HG03135 (cell line): ENCODE data around the gene C20orf202.
"Not testable (repeated sequence)": the region's sequence is repeated elsewhere in the genome, so short reads cannot be mapped to it uniquely, and the experiment has no call there.

ENCODE experiments used
- ATAC-seq: cut with Tn5 transposase; IDR thresholded peaks from one replicate; pipeline ENCODE4 v1.9.1; 2021; ENCODE audit warnings: mild to moderate bottlenecking, moderate library complexity; ENCODE audit not compliant: unreplicated experiment

C20orf202 gene

GRCh38 chr20:1207293-1207878 is 4.1 kb downstream of the C20orf202 start:
- ATAC-seq: no peak

- no peak for ATAC-seq
These were observed 6.5 kb downstream of the C20orf202 start for GRCh38 chr20:1209447-1210387.

GRCh38 chr20:1210501-1210900 is 7.2 kb downstream of the C20orf202 start:
- no peak for ATAC-seq

- ATAC-seq: no peak
These were observed 8.8 kb downstream of the C20orf202 start for GRCh38 chr20:1212023-1212422.

GRCh38 chr20:1212607-1213396 is 9.5 kb downstream of the C20orf202 start:
- ATAC-seq: no peak

- no peak for ATAC-seq
These were observed 11.6 kb downstream of the C20orf202 start for GRCh38 chr20:1214838-1215261.

GRCh38 chr20:1215386-1216170 is 12.3 kb downstream of the C20orf202 start:
- ATAC-seq: no peak

- ATAC-seq: not testable (repeated sequence)
These were observed 13.5 kb downstream of the C20orf202 start for GRCh38 chr20:1216527-1217427.

GRCh38 chr20:1222750-1223149 is 19.5 kb downstream of the C20orf202 start:
- ATAC-seq: not testable (repeated sequence)

- ATAC-seq: no peak
These were observed 21.1 kb downstream of the C20orf202 start for GRCh38 chr20:1224205-1224890.

- no peak for ATAC-seq
These were observed 22.1 kb downstream of the C20orf202 start for GRCh38 chr20:1225263-1225782.

- no peak for ATAC-seq
These were observed 22.8 kb downstream of the C20orf202 start, which contains the start of gene RAD21L1 for GRCh38 chr20:1225783-1226654. Gene RAD21L1 (plus strand): TSS chr20:1226044. CDS start chr20:1228454, 2,410 bp downstream.

- ATAC-seq: no peak
These were observed 26.3 kb downstream of the C20orf202 start for GRCh38 chr20:1229541-1229940.

GRCh38 chr20:1232286-1233111 is 29.2 kb downstream of the C20orf202 start:
- ATAC-seq: no peak

GRCh38 chr20:1240549-1240948 is 37.3 kb downstream of the C20orf202 start:
- no peak for ATAC-seq

GRCh38 chr20:1241456-1241855 is 38.2 kb downstream of the C20orf202 start:
- ATAC-seq: no peak

GRCh38 chr20:1242099-1242498 is 38.8 kb downstream of the C20orf202 start:
- ATAC-seq: no peak
